ENCODE measurements around the gene CHID1. TPM values are rescaled to one million over a fixed set of nuclear protein-coding genes. Genes with fewer than 3 reads are reported as not detected.

CHID1 gene
- total and polyA plus RNA-seq, 2 of the 8 experiments (the other 6 are each of a cell fraction or from before 2014, with no cell fraction given) = 81.2 to 88.5 TPM

DNA sequence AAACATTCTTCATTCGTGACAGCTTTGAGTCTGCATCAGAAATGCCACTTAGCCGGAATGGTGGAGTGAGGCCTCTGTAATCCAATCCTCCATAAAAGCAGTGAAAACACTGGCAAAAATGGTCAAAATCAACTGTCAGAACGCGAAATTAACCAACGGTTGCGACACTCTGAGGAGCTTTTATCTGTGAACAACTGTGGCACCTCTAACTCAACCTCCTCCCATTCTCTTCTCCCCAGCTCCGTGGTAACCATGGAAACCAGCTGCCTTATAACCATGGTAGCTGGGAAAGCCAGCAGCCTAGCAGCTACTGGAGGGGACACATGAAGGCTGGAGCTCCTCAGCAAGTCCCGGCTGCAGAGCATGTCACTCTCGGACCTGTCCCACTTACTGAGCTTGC is 35.4 kb upstream of the CHID1 start:
- Histone ChIP-seq H3K79me1 (ENCODE audit: low read depth, low read length) (peaks cover 4% of the 10 kb centered on the region), H3K4me2 (ENCODE audit: insufficient read depth in 1 of 2, low read depth in 2 of 2, low read length in 2 of 2) (peak overlapping the region; percentile 25 to 84), H4K5ac (ENCODE audit: insufficient read length, low read depth, low read length) (peak overlapping the region; percentile 24), H2BK20ac (ENCODE audit: low read length) (peak overlapping the region; percentile 9; the same call in 1 of the 2 replicates), H4K20me1 (replicated peaks in 1 of 2; ENCODE audit: control insufficient read depth in 1 of 2, insufficient read depth in 2 of 2, low read length in 2 of 2) (peaks cover 0 to 4% of the 10 kb centered on the region in 2 experiments), H2BK12ac (ENCODE audit: low read depth, low read length) (peak overlapping the region; percentile 100; the same call in 1 of the 2 replicates), H3K4me3 (ENCODE audit: extremely low read depth in 1 of 4, insufficient read depth in 2 of 4, low read depth in 3 of 4, low read length in 4 of 4) (no peak overlapping the region; a peak in 1 of 8 replicates), H3K23me2 (ENCODE audit: low read depth, low read length) (peaks cover 3% of the 10 kb centered on the region; the same call in 1 of the 2 replicates), H3K4me1 (replicated peaks in 1 of 4; ENCODE audit: control insufficient read depth in 3 of 4, insufficient read depth in 4 of 4, low read length in 3 of 4) (peaks cover 20 to 34% (median 27%) of the 10 kb centered on the region in 4 experiments), H3K14ac (ENCODE audit: insufficient read length) (no peak overlapping the region), H2BK120ac (replicated peaks; ENCODE audit: low read depth, low read length) (peak overlapping the region; percentile 96), H3K36me3 (ENCODE audit: control insufficient read depth in 2 of 4, insufficient read depth in 4 of 4, low read length in 3 of 4) (peaks cover 0 to 3% (median 1%) of the 10 kb centered on the region in 4 experiments; a peak in 2 of 8 replicates), H3K23ac (ENCODE audit: insufficient read length) (no peak overlapping the region), H2BK5ac (ENCODE audit: low read depth, low read length) (peak overlapping the region; percentile 99; the same call in 1 of the 2 replicates), H3K18ac (ENCODE audit: extremely low read depth, low read length) (peak overlapping the region; percentile 55; the same call in 1 of the 2 replicates), H3K79me2 (ENCODE audit: control insufficient read depth in 1 of 2, insufficient read depth in 2 of 2, low read length in 2 of 2) (peaks cover 0 to 57% of the 10 kb centered on the region in 2 experiments; a peak in 3 of 4 replicates), H3K4ac (replicated peaks; ENCODE audit: insufficient read length, low read depth, low read length) (peak overlapping the region; percentile 71), H2AFZ (ENCODE audit: low read length) (no peak overlapping the region), H4K8ac (ENCODE audit: extremely low read depth, insufficient read depth, low read length) (no peak overlapping the region), H2AK5ac (ENCODE audit: low read depth, low read length) (0 out of 2 replicates have a peak overlapping the region, but pooled peaks have one; percentile 98), H3K9ac (replicated peaks in 1 of 4; ENCODE audit: extremely low read depth in 1 of 4, low read depth in 3 of 4, low read length in 3 of 4) (peak overlapping the region in 2 of 4 experiments; percentile 23 to 25; a peak in 1 of 7 replicates), H3K56ac (replicated peaks; ENCODE audit: insufficient read length, low read depth, low read length) (peak overlapping the region; percentile 52), H3K9me3 (ENCODE audit: insufficient read depth in 2 of 2, low read depth in 1 of 2, low read length in 1 of 2) (no peaks in the 10 kb centered on the region), H3K27ac (ENCODE audit: low read depth, low read length) (0 out of 2 replicates have a peak overlapping the region, but pooled peaks have one; percentile 95), H3K27me3 (replicated peaks in 1 of 4; ENCODE audit: control insufficient read depth in 3 of 4, extremely low read depth in 1 of 4, insufficient read depth in 3 of 4, low read length in 3 of 4) (no peaks in the 10 kb centered on the region), H2BK15ac (ENCODE audit: low read length) (no peak overlapping the region), H4K91ac (replicated peaks; ENCODE audit: insufficient read length, low read length) (peak overlapping the region; percentile 69)
- 60% methylated on average over 9 of the region's 9 CpGs; no CpG with 5 or more reads in 1 of the 2 experiments for WGBS, 2 experiments (ENCODE audit: extremely low coverage in 1 of 2, insufficient coverage in 1 of 2, insufficient read length in 1 of 2, insufficient replicate concordance in 2 of 2, low coverage in 1 of 2, low lambda C conversion rate in 2 of 2, missing lambda C conversion rate in 1 of 2)
- no peak for DNase-seq (ENCODE audit: low read depth in 1 of 2, low spot score in 2 of 2)
- FAIRE-seq = peak; percentile 68
- TF ChIP-seq BACH1 (IDR thresholded peaks at IDR 0.05; ENCODE audit: low read length) (no peak), POU5F1 (IDR thresholded peaks at IDR 0.05; ENCODE audit: low read depth, low read length) (no peak), RXRA (IDR thresholded peaks at IDR 0.05; ENCODE audit: insufficient read depth, low read depth, low read length) (no peak), CEBPB (IDR thresholded peaks at IDR 0.05; ENCODE audit: low read depth, low read length) (peak; percentile 83), HDAC2 (IDR thresholded peaks at IDR 0.05; ENCODE audit: borderline replicate concordance in 1 of 2, low read depth in 2 of 2, low read length in 2 of 2) (no peak)
- CTCF ChIA-PET (ENCODE audit: partially characterized antibody) = interaction anchor here (0.5 to 6.3 kb wide), 8 partner anchors 9 to 51 kb away, joined by 3 to 48 read pairs (median 16); partner anchors contain the start of gene AP2A2
- POLR2A ChIA-PET (ENCODE audit: partially characterized antibody) = interaction anchor here (0.8 to 5.6 kb wide), 6 partner anchors 8 to 30 kb away, joined by 3 to 45 read pairs (median 6); no protein-coding TSS in a partner anchor
